Trophoblast cell (in vitro differentiated cells and primary cell): ENCODE results near the gene RNF152.

ENCODE experiments used
- DNase-seq, 2 donors: peaks; one replicate each; pipeline ENCODE4 v3.0.0-alpha.2; 2016
- H2AFZ ChIP-seq: 2 replicates; pipeline ENCODE4 v1.6.1; 2013; ENCODE audit warnings: low read length, moderate library complexity, mild to moderate bottlenecking; ENCODE audit not compliant: insufficient read depth, poor library complexity
- H2AK5ac ChIP-seq: 2 replicates; pipeline ENCODE4 v1.6.1; 2013; ENCODE audit warnings: mild to moderate bottlenecking, low read length
- H2BK120ac ChIP-seq: 2 replicates; pipeline ENCODE4 v1.6.1; 2013; ENCODE audit warnings: low read length, mild to moderate bottlenecking, moderate library complexity; ENCODE audit not compliant: insufficient read depth, poor library complexity
- H2BK12ac ChIP-seq: 2 replicates; pipeline ENCODE4 v1.6.1; 2013; ENCODE audit warnings: mild to moderate bottlenecking, low read length, moderate library complexity
- H2BK5ac ChIP-seq: 2 replicates; pipeline ENCODE4 v1.6.1; 2013; ENCODE audit warnings: low read length, low read depth, moderate library complexity, mild to moderate bottlenecking; ENCODE audit not compliant: poor library complexity
- H3K14ac ChIP-seq: 2 replicates; pipeline ENCODE4 v1.6.1; 2013; ENCODE audit warnings: mild to moderate bottlenecking, low read length
- H3K18ac ChIP-seq: 2 replicates; pipeline ENCODE4 v1.6.1; 2013; ENCODE audit warnings: mild to moderate bottlenecking, low read length
- H3K23ac ChIP-seq: 2 replicates; pipeline ENCODE4 v1.6.1; 2013; ENCODE audit warnings: low read length
- H3K27ac ChIP-seq: 2 replicates; pipeline ENCODE4 v1.5.1; 2013; ENCODE audit warnings: low read depth, mild to moderate bottlenecking, inconsistent platforms, low read length, moderate library complexity
- H3K27me3 ChIP-seq: 2 replicates; pipeline ENCODE4 v1.6.1; 2013; ENCODE audit warnings: inconsistent platforms, mild to moderate bottlenecking, low read length, moderate library complexity; ENCODE audit not compliant: insufficient read depth
- H3K36me3 ChIP-seq, 2 experiments: 1 replicate in 1 of 2; 2 replicates in 1 of 2; pipeline ENCODE4 v1.6.1; 2013; ENCODE audit warnings: low read length in 2 of 2, mild to moderate bottlenecking in 2 of 2, moderate library complexity in 1 of 2; ENCODE audit not compliant: insufficient read depth in 2 of 2, control insufficient read depth in 1 of 2
- H3K4ac ChIP-seq: 2 replicates; pipeline ENCODE4 v1.6.1; 2013; ENCODE audit warnings: low read depth, mild to moderate bottlenecking, low read length, moderate library complexity
- H3K4me1 ChIP-seq, 2 experiments: 1 replicate in 1 of 2; 2 replicates in 1 of 2; pipeline ENCODE4 v1.6.1; 2013; ENCODE audit warnings: low read length in 2 of 2, mild to moderate bottlenecking in 2 of 2, moderate library complexity in 1 of 2; ENCODE audit not compliant: insufficient read depth in 2 of 2, control insufficient read depth in 1 of 2
- H3K4me2 ChIP-seq: 2 replicates; pipeline ENCODE4 v1.6.1; 2013; ENCODE audit warnings: inconsistent platforms, mild to moderate bottlenecking, low read length, moderate library complexity
- H3K4me3 ChIP-seq: 2 replicates; pipeline ENCODE4 v1.5.1; 2013; ENCODE audit warnings: mild to moderate bottlenecking, low read depth, low read length, inconsistent platforms
- H3K79me1 ChIP-seq: one replicate; pipeline ENCODE4 v1.6.1; 2013; ENCODE audit warnings: low read length
- H3K79me2 ChIP-seq: 2 replicates; pipeline ENCODE4 v1.6.1; 2013; ENCODE audit warnings: low read length, mild to moderate bottlenecking; ENCODE audit not compliant: control insufficient read depth, insufficient read depth, poor library complexity
- H3K9ac ChIP-seq: 2 replicates; pipeline ENCODE4 v1.6.1; 2013; ENCODE audit warnings: mild to moderate bottlenecking, low read length
- H3K9me3 ChIP-seq: 2 replicates; pipeline ENCODE4 v1.6.1; 2013; ENCODE audit warnings: low read depth, mild to moderate bottlenecking, control low read depth, inconsistent platforms, low read length; ENCODE audit not compliant: insufficient read depth
- H4K12ac ChIP-seq: 2 replicates; pipeline ENCODE4 v1.6.1; 2013; ENCODE audit warnings: low read depth, mild to moderate bottlenecking, low read length, moderate library complexity
- H4K8ac ChIP-seq: 2 replicates; pipeline ENCODE4 v1.6.1; 2013; ENCODE audit warnings: low read depth, mild to moderate bottlenecking, low read length, moderate library complexity
- H4K91ac ChIP-seq: one replicate; pipeline ENCODE4 v1.6.1; 2013; ENCODE audit warnings: low read depth, mild to moderate bottlenecking, low read length, moderate library complexity
- WGBS: extraction: QIAGEN DNeasy Blood & Tissue Kit; methylation state at CpG from one replicate; pipeline ENCODE4 v1.1.7; 2013; ENCODE audit warnings: missing lambda C conversion rate; ENCODE audit not compliant: insufficient read length, insufficient coverage; ENCODE audit errors: extremely low coverage; 5-methylcytosine and 5-hydroxymethylcytosine counted together

Gene RNF152

DNA sequence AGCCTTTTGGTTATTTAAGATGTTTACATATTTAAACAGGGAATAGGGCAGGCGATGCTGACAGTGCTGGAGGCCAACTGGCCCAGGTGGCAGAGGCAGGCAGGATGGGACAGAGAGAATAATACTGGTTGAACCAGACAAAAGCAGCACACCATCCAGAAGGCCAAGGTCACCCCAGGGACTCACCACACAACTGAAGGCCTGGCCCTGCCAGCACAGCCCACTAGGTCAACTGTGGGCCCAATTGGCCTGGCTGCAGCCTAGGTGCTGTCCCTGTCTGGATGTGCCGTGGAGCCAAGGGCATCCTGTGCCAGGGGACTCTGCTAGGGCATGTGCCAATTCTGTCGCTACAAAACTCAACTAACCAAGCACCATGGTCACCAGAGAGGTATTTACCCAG, 69.2 kb downstream of the RNF152 start:
- Histone ChIP-seq H3K4me3 (no peak overlapping the region), H3K27me3 (no peaks in the 10 kb centered on the region), H3K18ac (no peak overlapping the region), H4K8ac (no peak overlapping the region), H2AK5ac (no peak overlapping the region), H3K14ac (no peak overlapping the region), H4K91ac (no peak overlapping the region), H3K9me3 (no peaks in the 10 kb centered on the region), H2BK5ac (no peak overlapping the region), H3K79me2 (no peaks in the 10 kb centered on the region), H2AFZ (no peak overlapping the region), H3K23ac (no peak overlapping the region), H3K36me3 (no peaks in the 10 kb centered on the region), H3K79me1 (no peaks in the 10 kb centered on the region), H3K9ac (no peak overlapping the region), H2BK120ac (no peak overlapping the region), H3K4me2 (no peak overlapping the region), H3K4me1 (peaks cover 0 to 4% of the 10 kb centered on the region in 2 experiments), H4K12ac (no peak overlapping the region), H3K4ac (no peak overlapping the region), H3K27ac (no peak overlapping the region), H2BK12ac (no peak overlapping the region)
- DNase-seq = no peak
- no CpG with 5 or more reads among the region's 3 CpGs for WGBS

DNA sequence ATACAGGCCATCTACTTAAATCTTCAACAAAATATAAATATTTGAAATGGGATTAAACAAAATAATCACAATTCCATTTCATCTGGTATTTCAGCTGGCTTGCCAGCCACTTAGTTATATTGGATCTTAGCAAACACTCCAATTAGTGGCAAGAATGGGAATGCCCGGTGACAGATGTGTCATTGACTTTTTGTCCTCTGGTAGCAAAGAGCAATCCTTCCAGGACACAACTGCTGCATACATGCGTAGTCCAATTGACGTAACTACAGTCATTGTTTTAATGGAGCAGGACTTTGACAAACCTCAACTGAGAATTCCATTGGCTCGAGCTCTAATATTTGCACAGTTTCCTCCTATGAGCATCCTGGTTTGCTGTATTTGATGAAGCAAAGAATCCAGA, 69.9 kb downstream of the RNF152 start:
- Histone ChIP-seq H3K79me1 (no peaks in the 10 kb centered on the region), H2BK5ac (no peak overlapping the region), H4K12ac (no peak overlapping the region), H3K9me3 (no peaks in the 10 kb centered on the region), H2AK5ac (no peak overlapping the region), H3K23ac (no peak overlapping the region), H3K36me3 (no peaks in the 10 kb centered on the region), H4K8ac (no peak overlapping the region), H3K27ac (no peak overlapping the region), H3K14ac (no peak overlapping the region), H3K27me3 (no peaks in the 10 kb centered on the region), H3K4ac (no peak overlapping the region), H3K4me1 (peaks cover 0 to 4% of the 10 kb centered on the region in 2 experiments), H3K4me2 (no peak overlapping the region), H2AFZ (no peak overlapping the region), H3K79me2 (no peaks in the 10 kb centered on the region), H2BK120ac (no peak overlapping the region), H3K9ac (no peak overlapping the region), H2BK12ac (no peak overlapping the region), H3K4me3 (no peak overlapping the region), H4K91ac (no peak overlapping the region), H3K18ac (no peak overlapping the region)
- no CpG with 5 or more reads among the region's 4 CpGs for WGBS
- no peak for DNase-seq

DNA sequence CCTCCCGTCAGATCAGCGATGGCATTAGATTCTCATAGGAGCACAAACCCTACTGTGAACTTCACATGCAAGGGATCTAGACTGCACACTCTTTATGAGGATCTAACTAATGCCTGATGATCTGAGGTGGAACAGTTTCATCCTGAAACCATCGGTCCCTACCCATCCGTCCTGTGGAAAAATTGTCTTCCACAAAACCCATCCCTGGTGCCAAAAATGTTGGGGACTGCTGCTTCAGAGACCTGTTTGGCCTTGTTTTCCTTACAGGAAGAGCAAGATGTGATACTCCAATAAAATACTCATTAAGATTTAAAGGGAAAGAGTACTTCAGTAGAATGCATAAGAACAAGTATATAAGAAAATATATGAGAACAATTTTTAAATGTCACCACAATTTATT, 71.1 kb downstream of the RNF152 start:
- H3K4me1 ChIP-seq = peaks cover 0 to 4% of the 10 kb centered on the region in 2 experiments
- no CpG with 5 or more reads among the region's 4 CpGs for WGBS

DNA sequence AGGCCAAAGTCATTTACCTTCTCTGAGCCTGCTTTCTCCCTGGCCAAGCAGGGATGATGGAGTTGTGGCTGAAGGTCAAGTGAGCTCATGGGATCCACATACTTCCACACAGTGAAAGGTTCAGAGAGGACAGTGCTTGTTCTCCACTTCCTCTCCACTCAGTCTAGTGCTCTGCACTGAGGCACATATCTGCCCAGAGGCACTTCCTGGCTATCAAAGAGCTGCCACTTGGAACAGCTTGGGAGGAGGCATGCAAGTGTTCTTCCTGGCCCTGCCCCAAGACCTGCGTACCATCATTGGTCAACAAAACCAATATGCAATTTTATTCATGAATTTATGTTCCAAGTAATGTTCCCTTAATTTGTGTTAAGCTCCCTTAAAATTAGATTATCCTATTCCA, 71.9 kb downstream of the RNF152 start:
- peaks cover 0 to 4% of the 10 kb centered on the region in 2 experiments for H3K4me1 ChIP-seq
- no peaks in the 10 kb centered on the region for H3K79me1 ChIP-seq
- no peak for DNase-seq
- no peak overlapping the region for H3K18ac ChIP-seq
- no peak overlapping the region for H2BK12ac ChIP-seq
- no peak overlapping the region for H3K4me2 ChIP-seq
- H2AFZ ChIP-seq = no peak overlapping the region
- no peak overlapping the region for H2BK5ac ChIP-seq
- peaks cover 4 to 5% of the 10 kb centered on the region in 2 experiments for H3K36me3 ChIP-seq
- H3K4ac ChIP-seq = no peak overlapping the region
- WGBS = no CpG with 5 or more reads among the region's 1 CpG
- H3K9ac ChIP-seq = no peak overlapping the region
- H4K8ac ChIP-seq = no peak overlapping the region
- no peak overlapping the region for H2BK120ac ChIP-seq
- H4K91ac ChIP-seq = no peak overlapping the region
- H3K27ac ChIP-seq = no peak overlapping the region
- H3K9me3 ChIP-seq = peaks cover 3% of the 10 kb centered on the region
- no peak overlapping the region for H3K4me3 ChIP-seq
- H2AK5ac ChIP-seq = no peak overlapping the region
- no peak overlapping the region for H3K23ac ChIP-seq
- H4K12ac ChIP-seq = no peak overlapping the region
- no peaks in the 10 kb centered on the region for H3K27me3 ChIP-seq
- no peaks in the 10 kb centered on the region for H3K79me2 ChIP-seq
- no peak overlapping the region for H3K14ac ChIP-seq

More for the DNA sequence above, 71.1 kb downstream of the RNF152 start:
- no peak overlapping the region for H2AFZ ChIP-seq
- no peak overlapping the region for H3K23ac ChIP-seq
- no peak overlapping the region for H4K91ac ChIP-seq
- no peak overlapping the region for H3K4ac ChIP-seq
- H3K9me3 ChIP-seq = no peaks in the 10 kb centered on the region
- no peak overlapping the region for H3K27ac ChIP-seq
- DNase-seq = no peak
- no peak overlapping the region for H2BK5ac ChIP-seq
- no peak overlapping the region for H3K4me2 ChIP-seq
- no peaks in the 10 kb centered on the region for H3K79me1 ChIP-seq
- H3K9ac ChIP-seq = no peak overlapping the region
- no peak overlapping the region for H4K12ac ChIP-seq
- H3K4me3 ChIP-seq = no peak overlapping the region
- no peaks in the 10 kb centered on the region for H3K79me2 ChIP-seq
- no peak overlapping the region for H3K18ac ChIP-seq
- H2BK120ac ChIP-seq = no peak overlapping the region
- no peak overlapping the region for H2AK5ac ChIP-seq
- H2BK12ac ChIP-seq = no peak overlapping the region
- H4K8ac ChIP-seq = no peak overlapping the region
- no peak overlapping the region for H3K14ac ChIP-seq
- H3K27me3 ChIP-seq = no peaks in the 10 kb centered on the region
- no peaks in the 10 kb centered on the region for H3K36me3 ChIP-seq
